HCT116 (cell line): ENCODE measurements around the gene DNASE1L3. TPM values are rescaled to one million over a fixed set of nuclear protein-coding genes. Genes with fewer than 3 reads are reported as not detected.
A peak's percentile ranks its signal among the peaks of the same experiment; 100 is the strongest.

ENCODE experiments used
- ATAC-seq: fragments of 200-7000 bp; cut with Tn5 transposase; 2 replicates; pipeline ENCODE4 v1.9.1; 2020; ENCODE audit warnings: mild to moderate bottlenecking, moderate library complexity
- BruUV-seq: library from RNA; stranded (reverse); fragments of 400-500 nt; replicated peaks from 2 replicates; lab custom pipeline; 2021; lab: Mats Ljungman, UMichigan
- CTCF ChIA-PET: fragments of 300-600 bp; sonication (Branson Sonifier 250); formaldehyde crosslinking; loops from one replicate; lab custom pipeline; 2021; ENCODE audit warnings: antibody characterized with exemption; lab: Charles Lee
- POLR2A ChIA-PET: fragments of 300-600, 350-600 bp; sonication (Branson Sonifier 250); formaldehyde crosslinking; loops from one replicate; lab custom pipeline; 2021; ENCODE audit warnings: antibody characterized with exemption; lab: Charles Lee
- RAD21 ChIA-PET, 2 experiments: fragments of 300-600 bp; sonication (Branson Sonifier 250); formaldehyde crosslinking; loops; one replicate each; lab custom pipeline; 2023; ENCODE audit warnings: low total read pairs in 2 of 2; ENCODE audit not compliant: uncharacterized antibody in 2 of 2, unreplicated experiment in 2 of 2, low non-redundant PET in 1 of 2; lab: Charles Lee
- DNase-seq: peaks from one replicate; pipeline ENCODE4 v3.0.0-alpha.2; 2010; ENCODE audit warnings: low read depth, low spot score
- H2AFZ ChIP-seq: fragments of 200-600 bp; shearing (Covaris generic), sonication (generic); 2 replicates; pipeline ENCODE4 v1.6.1; 2017; ENCODE audit warnings: low read depth, mixed run types, mixed read lengths, antibody characterized with exemption, low read length; ENCODE audit not compliant: poor library complexity, severe bottlenecking
- H3K27ac ChIP-seq: 2 replicates; pipeline ENCODE4 v1.5.1; 2012; ENCODE audit warnings: low read depth, low read length
- H3K27me3 ChIP-seq: fragments of 200-600 bp; sonication (generic); 2 replicates; pipeline ENCODE4 v1.6.1; 2016; ENCODE audit warnings: mixed run types, low read length, mixed read lengths; ENCODE audit not compliant: insufficient read depth
- H3K36me3 ChIP-seq, 2 experiments: fragments of 200-500 bp in 1 of 2; fragments of 200-600 bp in 1 of 2; sonication (Bioruptor generic) in 1 of 2; sonication (generic) in 1 of 2; 2 replicates each; pipeline versions ENCODE4 v1.5.1 to v1.6.1; 2014 to 2016; ENCODE audit warnings: low read length in 2 of 2, inconsistent platforms in 1 of 2, mixed read lengths in 1 of 2, mixed run types in 1 of 2; ENCODE audit not compliant: insufficient read depth in 2 of 2, control insufficient read depth in 1 of 2
- H3K4me1 ChIP-seq, 2 experiments: fragments of 200-600 bp in 1 of 2; sonication (generic) in 1 of 2; 2 replicates each; pipeline versions ENCODE4 v1.5.1 to v1.6.1; 2012 to 2017; ENCODE audit warnings: low read length in 2 of 2, inconsistent platforms in 1 of 2, mild to moderate bottlenecking in 1 of 2, mixed read lengths in 1 of 2, mixed run types in 1 of 2, moderate library complexity in 1 of 2; ENCODE audit not compliant: insufficient read depth in 2 of 2, control insufficient read depth in 1 of 2
- H3K4me2 ChIP-seq: fragments of 200-600 bp; sonication (generic); 2 replicates; pipeline ENCODE4 v1.6.1; 2017; ENCODE audit warnings: mixed run types, low read length, mixed read lengths
- H3K4me3 ChIP-seq, 2 experiments: fragments of 200-600 bp in 1 of 2; sonication (generic) in 1 of 2; replicated peaks in 1 of 2; 2 replicates each; pipeline ENCODE4 v1.5.1; 2011 to 2016; ENCODE audit warnings: low read length in 2 of 2, control low read depth in 1 of 2, low read depth in 1 of 2, mild to moderate bottlenecking in 1 of 2, mixed read lengths in 1 of 2, mixed run types in 1 of 2
- H3K79me2 ChIP-seq: fragments of 200-600 bp; sonication (generic); 2 replicates; pipeline ENCODE4 v1.6.1; 2017; ENCODE audit warnings: mild to moderate bottlenecking, mixed run types, low read length, moderate library complexity, mixed read lengths; ENCODE audit not compliant: insufficient read depth
- H3K9ac ChIP-seq: fragments of 200-600 bp; sonication (generic); 2 replicates; pipeline ENCODE4 v1.6.1; 2016; ENCODE audit warnings: low read length, mixed read lengths
- H3K9me2 ChIP-seq: fragments of 200-600 bp; sonication (generic), shearing (Covaris generic); 2 replicates; pipeline ENCODE4 v1.6.1; 2017; ENCODE audit warnings: mixed run types, mild to moderate bottlenecking, moderate library complexity; ENCODE audit not compliant: insufficient read depth
- H3K9me3 ChIP-seq, 2 experiments: fragments of 200-500 bp in 1 of 2; fragments of 200-600 bp in 1 of 2; sonication (Bioruptor generic) in 1 of 2; sonication (generic) in 1 of 2; 2 replicates each; pipeline ENCODE4 v1.6.1; 2014 to 2017; ENCODE audit warnings: low read length in 2 of 2, mixed read lengths in 2 of 2, inconsistent platforms in 1 of 2, low read depth in 1 of 2, mild to moderate bottlenecking in 1 of 2, mixed run types in 1 of 2, moderate library complexity in 1 of 2; ENCODE audit not compliant: control insufficient read depth in 1 of 2, insufficient read depth in 1 of 2
- H4K20me1 ChIP-seq: fragments of 200-600 bp; sonication (generic), shearing (Covaris generic); 2 replicates; pipeline ENCODE4 v1.6.1; 2017; ENCODE audit warnings: mixed run types, mild to moderate bottlenecking, moderate library complexity; ENCODE audit not compliant: insufficient read depth
- CBX3 ChIP-seq: IDR thresholded peaks from 2 replicates; pipeline ENCODE4 v1.6.1; 2012; ENCODE audit warnings: low read depth
- CEBPB ChIP-seq: IDR thresholded peaks from 2 replicates; pipeline ENCODE4 v1.6.1; 2012; ENCODE audit warnings: low read depth
- CTCF ChIP-seq, 3 experiments: fragments of 200-600 bp in 1 of 3; sonication (generic) in 1 of 3; IDR thresholded peaks in 2 of 3; conservative IDR thresholded peaks in 1 of 3; 2 replicates each; pipeline ENCODE4 v1.5.1; 2012 to 2017; ENCODE audit warnings: low read depth in 2 of 3, low read length in 2 of 3, antibody characterized with exemption in 1 of 3, borderline replicate concordance in 1 of 3, control low read depth in 1 of 3, mild to moderate bottlenecking in 1 of 3, mixed read lengths in 1 of 3, mixed run types in 1 of 3, moderate library complexity in 1 of 3; ENCODE audit not compliant: insufficient read depth in 1 of 3
- EGR1 ChIP-seq: IDR thresholded peaks from 2 replicates; pipeline ENCODE4 v1.6.1; 2012; ENCODE audit warnings: low read depth
- ELF1 ChIP-seq: IDR thresholded peaks from 2 replicates; pipeline ENCODE4 v1.6.1; 2012; ENCODE audit warnings: low read depth, borderline replicate concordance
- EZH2phosphoT487 ChIP-seq: fragments of 200-600 bp; IDR thresholded peaks from 2 replicates; pipeline ENCODE4 v1.6.1; 2018; ENCODE audit warnings: antibody characterized with exemption, borderline replicate concordance
- FOSL1 ChIP-seq: IDR thresholded peaks from 2 replicates; pipeline ENCODE4 v1.6.1; 2012; ENCODE audit warnings: low read depth
- POLR2A ChIP-seq: IDR thresholded peaks from 2 replicates; pipeline ENCODE4 v1.7.0; 2011; ENCODE audit warnings: borderline replicate concordance; ENCODE audit not compliant: insufficient read depth, insufficient read length; ENCODE audit errors: extremely low read depth
- POLR2AphosphoS5 ChIP-seq: IDR thresholded peaks from 2 replicates; pipeline ENCODE4 v1.6.1; 2011; ENCODE audit warnings: mild to moderate bottlenecking, low read depth, low read length, moderate library complexity
- RAD21 ChIP-seq: IDR thresholded peaks from 2 replicates; pipeline ENCODE4 v1.6.1; 2012; ENCODE audit warnings: low read depth, mild to moderate bottlenecking
- SIN3A ChIP-seq: IDR thresholded peaks from 2 replicates; pipeline ENCODE4 v1.6.1; 2012; ENCODE audit warnings: low read depth
- SRF ChIP-seq: IDR thresholded peaks from 2 replicates; pipeline ENCODE4 v1.6.1; 2012; ENCODE audit warnings: low read depth
- TCF7L2 ChIP-seq: IDR thresholded peaks from 2 replicates; pipeline ENCODE4 v1.7.0; 2011; ENCODE audit warnings: borderline replicate concordance, inconsistent platforms; ENCODE audit not compliant: insufficient read depth, insufficient read length; ENCODE audit errors: extremely low read depth
- YY1 ChIP-seq: IDR thresholded peaks from 2 replicates; pipeline ENCODE4 v1.6.1; 2011; ENCODE audit warnings: low read length, low read depth, moderate library complexity, mild to moderate bottlenecking; ENCODE audit not compliant: insufficient replicate concordance; ENCODE audit errors: extremely low read depth
- ZNF274 ChIP-seq: fragments of 200-500 bp; sonication (Bioruptor generic); IDR thresholded peaks from 2 replicates; pipeline ENCODE4 v1.6.1; 2014; ENCODE audit warnings: mild to moderate bottlenecking, low read depth, low read length, inconsistent platforms
- intact Hi-C: fragments of 100-400 bp; cut with micrococcal nuclease; formaldehyde crosslinking; loops from 2 replicates; pipeline ENCODE4 v1.10.0; 2022
- total RNA-seq: library from RNA; stranded (reverse); gene quantifications from one replicate; pipeline ENCODE4 v1.2.1, GENCODE V29; 2021; ENCODE audit not compliant: unreplicated experiment

Gene DNASE1L3
- total RNA-seq, 1 experiment from 2014 or later, result not detected

- TF ChIP-seq SRF (no peak), CBX3 (no peak), EZH2phosphoT487 (no peak), SIN3A (no peak), CEBPB (peak; percentile 86)
Observed at GRCh38 chr3:58214484-58215316, 3.9 kb upstream of the DNASE1L3 start (continued).

DNA sequence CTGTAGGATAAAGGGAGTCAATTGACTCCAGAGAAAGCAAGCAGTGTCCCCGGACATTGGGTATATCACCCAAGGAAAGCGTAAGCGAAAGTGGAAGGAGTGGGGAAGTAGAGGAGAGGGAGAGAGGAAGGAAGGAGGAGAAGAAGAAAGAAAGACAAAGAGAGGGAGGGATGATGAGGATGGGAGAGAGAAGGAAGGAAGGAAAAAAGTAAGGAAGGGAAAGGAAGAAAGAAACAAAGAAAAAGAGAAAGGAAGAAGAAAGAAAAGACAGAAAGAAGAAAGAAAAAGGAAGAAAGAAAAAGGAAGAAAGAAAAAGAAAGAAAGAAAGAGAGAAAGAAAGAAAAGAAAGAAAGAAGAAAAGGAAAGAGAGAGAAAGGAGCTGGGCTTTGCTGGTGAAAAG is 839 bp downstream of the DNASE1L3 start:
- Histone ChIP-seq H3K4me2 (no peak overlapping the region), H3K9ac (no peak overlapping the region), H3K27me3 (no peaks in the 10 kb centered on the region), H4K20me1 (no peaks in the 10 kb centered on the region), H3K27ac (no peak overlapping the region), H2AFZ (no peak overlapping the region), H3K9me3 (no peaks in the 10 kb centered on the region), H3K9me2 (no peaks in the 10 kb centered on the region), H3K4me3 (no peak overlapping the region), H3K79me2 (no peaks in the 10 kb centered on the region), H3K36me3 (no peaks in the 10 kb centered on the region), H3K4me1 (peaks cover 0 to 20% of the 10 kb centered on the region in 2 experiments; a peak in 3 of 4 replicates)
- ATAC-seq, result no peak
- POLR2A ChIA-PET, result no interaction called here
- intact Hi-C loops, result no loop called here
- RAD21 ChIA-PET, result no interaction called here
- no peak for DNase-seq
- TF ChIP-seq EGR1 (no peak), RAD21 (no peak), SIN3A (no peak), CEBPB (no peak), SRF (no peak), ZNF274 (no peak), CTCF (IDR thresholded peaks at IDR 0.05 in 2 of 3, conservative IDR thresholded peaks at IDR 0.05 in 1 of 3; ENCODE audit: borderline replicate concordance in 1 of 3, insufficient read depth in 1 of 3, low read depth in 2 of 3, low read length in 2 of 3) (no peak), FOSL1 (no peak), POLR2A (no peak), YY1 (no peak), ELF1 (no peak), POLR2AphosphoS5 (no peak), CBX3 (no peak), TCF7L2 (no peak)
- CTCF ChIA-PET, result no interaction called here
- BruUV-seq, result no TSS peak
